ENCODE results near the gene PSPN.

Gene PSPN

DNA sequence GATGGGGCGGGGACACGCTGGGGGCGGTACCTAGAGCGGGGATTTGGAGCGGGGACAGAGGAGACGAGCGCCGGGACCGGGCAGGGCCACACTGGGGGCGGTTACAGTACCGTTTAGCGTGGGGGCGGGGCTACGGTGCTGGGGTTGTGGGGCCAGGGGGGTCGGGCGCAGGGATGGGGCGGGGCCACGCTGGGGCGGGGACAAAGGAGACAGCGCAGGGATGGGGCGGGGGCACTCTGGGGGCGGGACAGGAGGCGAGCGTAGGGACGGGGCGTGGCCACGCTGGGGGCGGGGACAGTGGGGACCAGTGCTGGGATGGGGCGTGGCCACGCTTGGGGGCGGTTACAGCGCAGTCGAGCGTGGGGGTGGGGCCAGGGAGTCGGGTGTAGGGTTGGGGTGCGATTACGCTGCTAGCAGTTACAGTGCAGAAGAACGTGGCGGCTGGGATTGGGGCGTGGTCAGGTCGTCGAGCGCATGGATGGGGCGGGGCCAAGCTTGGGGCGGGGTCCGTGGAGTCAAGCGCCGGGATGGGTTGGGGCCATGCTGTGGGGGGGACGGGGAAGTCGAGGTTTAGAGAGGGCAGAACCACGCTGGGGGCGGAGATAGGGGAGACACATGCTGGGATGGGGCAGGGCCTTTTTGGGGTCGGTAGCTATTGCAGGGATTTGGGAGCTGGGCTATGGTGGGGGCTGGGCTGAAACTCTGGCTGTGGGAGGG is 2.5 kb downstream of the PSPN start:
- Histone ChIP-seq H4K20me1 (ENCODE audit: insufficient read depth) (no peaks in the 10 kb centered on the region), H3K4me2 (peak overlapping the region; percentile 36; the same call in 1 of the 2 replicates)
- TF ChIP-seq, protein P1, sequence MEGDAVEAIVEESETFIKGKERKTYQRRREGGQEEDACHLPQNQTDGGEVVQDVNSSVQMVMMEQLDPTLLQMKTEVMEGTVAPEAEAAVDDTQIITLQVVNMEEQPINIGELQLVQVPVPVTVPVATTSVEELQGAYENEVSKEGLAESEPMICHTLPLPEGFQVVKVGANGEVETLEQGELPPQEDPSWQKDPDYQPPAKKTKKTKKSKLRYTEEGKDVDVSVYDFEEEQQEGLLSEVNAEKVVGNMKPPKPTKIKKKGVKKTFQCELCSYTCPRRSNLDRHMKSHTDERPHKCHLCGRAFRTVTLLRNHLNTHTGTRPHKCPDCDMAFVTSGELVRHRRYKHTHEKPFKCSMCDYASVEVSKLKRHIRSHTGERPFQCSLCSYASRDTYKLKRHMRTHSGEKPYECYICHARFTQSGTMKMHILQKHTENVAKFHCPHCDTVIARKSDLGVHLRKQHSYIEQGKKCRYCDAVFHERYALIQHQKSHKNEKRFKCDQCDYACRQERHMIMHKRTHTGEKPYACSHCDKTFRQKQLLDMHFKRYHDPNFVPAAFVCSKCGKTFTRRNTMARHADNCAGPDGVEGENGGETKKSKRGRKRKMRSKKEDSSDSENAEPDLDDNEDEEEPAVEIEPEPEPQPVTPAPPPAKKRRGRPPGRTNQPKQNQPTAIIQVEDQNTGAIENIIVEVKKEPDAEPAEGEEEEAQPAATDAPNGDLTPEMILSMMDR (conservative IDR thresholded peaks at IDR 0.05; ENCODE audit: low read depth, low read length): no peak

DNA sequence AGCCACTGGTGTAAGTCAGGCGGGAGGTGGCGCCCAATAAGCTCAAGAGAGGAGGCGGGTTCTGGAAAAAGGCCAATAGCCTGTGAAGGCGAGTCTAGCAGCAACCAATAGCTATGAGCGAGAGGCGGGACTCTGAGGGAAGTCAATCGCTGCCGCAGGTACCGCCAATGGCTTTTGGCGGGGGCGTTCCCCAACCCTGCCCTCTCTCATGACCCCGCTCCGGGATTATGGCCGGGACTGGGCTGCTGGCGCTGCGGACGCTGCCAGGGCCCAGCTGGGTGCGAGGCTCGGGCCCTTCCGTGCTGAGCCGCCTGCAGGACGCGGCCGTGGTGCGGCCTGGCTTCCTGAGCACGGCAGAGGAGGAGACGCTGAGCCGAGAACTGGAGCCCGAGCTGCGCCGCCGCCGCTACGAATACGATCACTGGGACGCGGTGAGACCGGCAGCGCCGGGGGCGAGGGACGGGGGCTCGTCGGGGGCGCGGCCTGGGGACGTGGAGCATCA is 3.1 kb downstream of the PSPN start, which contains the start of gene ALKBH7:
Gene ALKBH7 (plus strand): TSS at position 201 of the 502 bp plus-strand sequence. CDS start 27 bp downstream, at position 228.
- peak within 1 kb of the TSS; percentile 42; the same call in 1 of the 2 replicates for H3K9ac ChIP-seq
- H3K4me1 ChIP-seq (ENCODE audit: low read depth, poor library complexity, severe bottlenecking): peaks cover 5% of the 10 kb centered on the region
- H3K4me2 ChIP-seq: peak within 1 kb of the TSS; percentile 36
- H3K27ac ChIP-seq: peak within 1 kb of the TSS; percentile 67
- no peak within 1 kb of the TSS for H3K4me3 ChIP-seq (IDR thresholded peaks at IDR 0.05; ENCODE audit: insufficient read depth, low read depth, low read length)
- no peaks in the 10 kb centered on the region for H4K20me1 ChIP-seq (ENCODE audit: insufficient read depth)
- no peaks in the 10 kb centered on the region for H3K27me3 ChIP-seq (ENCODE audit: insufficient read depth, low read depth)
- H3K36me3 ChIP-seq (ENCODE audit: insufficient read depth): peaks cover 4% of the 10 kb centered on the region; the same call in 1 of the 2 replicates
- no peaks in the 10 kb centered on the region for H3K79me2 ChIP-seq (ENCODE audit: insufficient read depth, low read depth)
- H2AFZ ChIP-seq (ENCODE audit: low read depth): peak within 1 kb of the TSS; percentile 64; the same call in 1 of the 2 replicates
- TF ChIP-seq, protein P1 (conservative IDR thresholded peaks at IDR 0.05; ENCODE audit: low read depth, low read length): no peak

More for the DNA sequence above, 2.5 kb downstream of the PSPN start:
- Histone ChIP-seq H2AFZ (ENCODE audit: low read depth) (peak overlapping the region; percentile 64; the same call in 1 of the 2 replicates), H3K27ac (peak overlapping the region; percentile 67), H3K4me1 (ENCODE audit: low read depth, poor library complexity, severe bottlenecking) (peaks cover 9% of the 10 kb centered on the region), H3K36me3 (ENCODE audit: insufficient read depth) (peaks cover 4% of the 10 kb centered on the region; the same call in 1 of the 2 replicates), H3K79me2 (ENCODE audit: insufficient read depth, low read depth) (no peaks in the 10 kb centered on the region), H3K27me3 (ENCODE audit: insufficient read depth, low read depth) (no peaks in the 10 kb centered on the region), H3K4me3 (IDR thresholded peaks at IDR 0.05; ENCODE audit: insufficient read depth, low read depth, low read length) (no peak overlapping the region), H3K9ac (peak overlapping the region; percentile 42; the same call in 1 of the 2 replicates)

DNA sequence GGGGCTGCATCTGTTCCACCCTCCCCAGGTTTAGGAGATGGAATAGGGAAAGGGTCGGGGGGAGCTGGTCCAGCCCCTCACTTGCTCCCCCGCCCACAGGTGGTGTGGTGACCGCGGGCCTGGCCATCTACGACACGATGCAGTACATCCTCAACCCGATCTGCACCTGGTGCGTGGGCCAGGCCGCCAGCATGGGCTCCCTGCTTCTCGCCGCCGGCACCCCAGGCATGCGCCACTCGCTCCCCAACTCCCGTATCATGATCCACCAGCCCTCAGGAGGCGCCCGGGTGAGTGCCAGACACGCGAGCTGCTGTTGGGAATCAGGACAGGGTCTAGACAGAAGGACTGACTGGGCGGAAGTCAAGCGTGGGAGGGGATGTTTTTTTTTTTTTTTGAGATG is 11.4 kb downstream of the PSPN start:
- peaks cover 3% of the 10 kb centered on the region; the same call in 1 of the 2 replicates for H3K27me3 ChIP-seq (ENCODE audit: insufficient read depth, low read depth)
- no peak overlapping the region for H2AFZ ChIP-seq (ENCODE audit: low read depth)
- peaks cover 4% of the 10 kb centered on the region; the same call in 1 of the 2 replicates for H3K36me3 ChIP-seq (ENCODE audit: insufficient read depth)
- TF ChIP-seq, protein P1 (conservative IDR thresholded peaks at IDR 0.05; ENCODE audit: low read depth, low read length): no peak
- H3K9ac ChIP-seq: no peak overlapping the region
- no peak overlapping the region for H3K27ac ChIP-seq
- no peak overlapping the region for H3K4me3 ChIP-seq (IDR thresholded peaks at IDR 0.05; ENCODE audit: insufficient read depth, low read depth, low read length)
- H3K4me2 ChIP-seq: no peak overlapping the region
- H4K20me1 ChIP-seq (ENCODE audit: insufficient read depth): no peaks in the 10 kb centered on the region
- peaks cover 20% of the 10 kb centered on the region; the same call in 1 of the 2 replicates for H3K79me2 ChIP-seq (ENCODE audit: insufficient read depth, low read depth)
- H3K4me1 ChIP-seq (ENCODE audit: low read depth, poor library complexity, severe bottlenecking): peaks cover 12% of the 10 kb centered on the region

DNA sequence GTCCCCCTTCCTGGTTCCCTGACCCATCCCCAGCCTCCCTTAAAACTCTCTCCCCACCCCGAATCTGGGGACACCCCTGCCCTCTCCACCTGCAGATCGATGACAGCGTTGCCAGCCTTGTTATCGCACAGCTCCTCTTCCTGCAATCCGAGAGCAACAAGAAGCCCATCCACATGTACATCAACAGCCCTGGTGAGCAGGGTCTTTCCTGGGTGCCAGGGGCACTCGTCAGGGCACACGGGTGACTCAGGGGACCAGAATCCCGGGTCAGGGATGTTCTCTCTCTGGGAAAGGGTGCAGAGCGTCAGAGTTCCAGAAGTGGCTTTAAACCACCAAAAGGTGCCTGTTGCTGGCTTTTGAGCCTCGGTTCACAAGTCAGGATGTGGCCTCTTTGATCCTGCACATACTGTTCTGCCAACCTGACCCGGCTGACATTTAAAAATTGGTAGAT is 13.4 kb downstream of the PSPN start:
- Histone ChIP-seq H3K79me2 (ENCODE audit: insufficient read depth, low read depth) (peaks cover 20% of the 10 kb centered on the region; the same call in 1 of the 2 replicates), H2AFZ (ENCODE audit: low read depth) (peak overlapping the region; percentile 77), H3K4me1 (ENCODE audit: low read depth, poor library complexity, severe bottlenecking) (peaks cover 12% of the 10 kb centered on the region), H3K9ac (peak overlapping the region; percentile 82), H3K36me3 (ENCODE audit: insufficient read depth) (no peaks in the 10 kb centered on the region), H4K20me1 (ENCODE audit: insufficient read depth) (no peaks in the 10 kb centered on the region), H3K27ac (peak overlapping the region; percentile 36; the same call in 1 of the 2 replicates), H3K4me2 (peak overlapping the region; percentile 94), H3K27me3 (ENCODE audit: insufficient read depth, low read depth) (peaks cover 6% of the 10 kb centered on the region; the same call in 1 of the 2 replicates), H3K4me3 (IDR thresholded peaks at IDR 0.05; ENCODE audit: insufficient read depth, low read depth, low read length) (no peak overlapping the region)
- TF ChIP-seq, protein P1 (conservative IDR thresholded peaks at IDR 0.05; ENCODE audit: low read depth, low read length): no peak
